GM12878 (cell line): ENCODE data around the gene SAMD3. TPM values are rescaled to one million over a fixed set of nuclear protein-coding genes. Genes with fewer than 3 reads are reported as not detected.
A peak's percentile ranks its signal among the peaks of the same experiment; 100 is the strongest.

Source experiments
- ATAC-seq: fragments of 200-7000 bp; cut with Tn5 transposase; 3 replicates; pipeline ENCODE4 v1.9.1; 2020; ENCODE audit warnings: mild to moderate bottlenecking, moderate library complexity
- BruUV-seq: library from RNA; stranded (reverse); fragments of 400-500 nt; replicated peaks from 2 replicates; lab custom pipeline; 2021; lab: Mats Ljungman, UMichigan
- CTCF ChIA-PET: fragments of 300-600 bp; sonication (Branson Sonifier 250); formaldehyde crosslinking; extraction: SDS; loops from one replicate; lab custom pipeline; 2021; ENCODE audit warnings: inconsistent platforms; lab: Yijun Ruan, JAX
- POLR2A ChIA-PET: fragments of 350-600 bp; formaldehyde crosslinking; extraction: SDS; loops from one replicate; lab custom pipeline; 2021; ENCODE audit warnings: inconsistent platforms; lab: Charles Lee
- RAD21 ChIA-PET: fragments of 300-600 bp; sonication (Branson Sonifier 250); formaldehyde crosslinking; loops from one replicate; lab custom pipeline; 2023; ENCODE audit warnings: antibody characterized with exemption; ENCODE audit not compliant: unreplicated experiment; lab: Charles Lee
- SMC1A ChIA-PET: fragments of 300-600 bp; sonication (Branson Sonifier 250); formaldehyde crosslinking; loops from one replicate; lab custom pipeline; 2023; ENCODE audit not compliant: unreplicated experiment, uncharacterized antibody; lab: Charles Lee
- DNase-seq: peaks from one replicate; pipeline ENCODE4 v3.0.0-alpha.2; 2011; ENCODE audit warnings: low read depth, low spot score
- FAIRE-seq: peaks from 3 replicates; lab custom pipeline; 2011; peaks lifted over from hg19 to GRCh38; lab: Jason Lieb, UNC
- H2AFZ ChIP-seq: 2 replicates; pipeline ENCODE4 v1.6.0; 2011; ENCODE audit warnings: low read depth, low read length, control low read depth; ENCODE audit not compliant: control insufficient read depth
- H3K27ac ChIP-seq: 2 replicates; pipeline ENCODE4 v1.5.1; 2011; ENCODE audit warnings: control low read depth; ENCODE audit not compliant: control insufficient read depth, insufficient read depth
- H3K27me3 ChIP-seq, 2 experiments: replicated peaks in 1 of 2; 2 replicates each; pipeline versions ENCODE4 v1.6.0 to v1.6.1; 2011; ENCODE audit warnings: low read length in 1 of 2; ENCODE audit not compliant: control insufficient read depth in 2 of 2, insufficient read depth in 2 of 2
- H3K36me3 ChIP-seq, 2 experiments: 2 replicates each; pipeline ENCODE4 v1.5.1; 2011; ENCODE audit warnings: low read length in 1 of 2; ENCODE audit not compliant: control insufficient read depth in 2 of 2, insufficient read depth in 2 of 2
- H3K4me1 ChIP-seq: 2 replicates; pipeline ENCODE4 v1.6.1; 2011; ENCODE audit warnings: mild to moderate bottlenecking, low read length, moderate library complexity, mixed read lengths; ENCODE audit not compliant: control insufficient read depth, insufficient read depth
- H3K4me2 ChIP-seq: 2 replicates; pipeline ENCODE4 v1.6.0; 2011; ENCODE audit warnings: control low read depth; ENCODE audit not compliant: control insufficient read depth, insufficient read depth
- H3K4me3 ChIP-seq: fragments of 200-600 bp; sonication (generic); 2 replicates; pipeline ENCODE4 v1.5.1; 2016
- H3K79me2 ChIP-seq: 2 replicates; pipeline ENCODE4 v1.6.0; 2011; ENCODE audit warnings: low read length; ENCODE audit not compliant: control insufficient read depth, insufficient read depth
- H3K9ac ChIP-seq: 2 replicates; pipeline ENCODE4 v1.8.0; 2011; ENCODE audit warnings: low read length, control low read depth, mixed read lengths; ENCODE audit not compliant: control insufficient read depth, insufficient read depth
- H3K9me3 ChIP-seq: replicated peaks from 3 replicates; pipeline ENCODE4 v1.5.1; 2011; ENCODE audit warnings: mild to moderate bottlenecking, low read length; ENCODE audit not compliant: control insufficient read depth, insufficient read depth
- H4K20me1 ChIP-seq: 2 replicates; pipeline ENCODE4 v1.6.0; 2011; ENCODE audit not compliant: control insufficient read depth, insufficient read depth
- BHLHE40 ChIP-seq, 2 experiments: fragments of 450-650 bp in 1 of 2; IDR thresholded peaks; 2 replicates each; pipeline ENCODE4 v1.6.1; 2011 to 2017; ENCODE audit warnings: low read depth in 2 of 2, borderline replicate concordance in 1 of 2, improper control_type of control experiment in 1 of 2, low read length in 1 of 2, mild to moderate bottlenecking in 1 of 2
- SPI1 ChIP-seq: IDR thresholded peaks from 2 replicates; pipeline ENCODE4 v1.6.1; 2011; ENCODE audit warnings: low read depth, mild to moderate bottlenecking, low read length, moderate library complexity, borderline replicate concordance; ENCODE audit not compliant: insufficient read depth
- ZZZ3 ChIP-seq: IDR thresholded peaks from 2 replicates; pipeline ENCODE4 v1.6.1; 2011; ENCODE audit warnings: low read depth; ENCODE audit not compliant: control insufficient read depth, insufficient read length
- WGBS: methylation state at CpG from one replicate; pipeline ENCODE4 v1.1.6; 2016; ENCODE audit warnings: low lambda C conversion rate; ENCODE audit not compliant: insufficient replicate concordance, insufficient coverage; ENCODE audit errors: missing lambda C conversion rate; 5-methylcytosine and 5-hydroxymethylcytosine counted together
- in situ Hi-C: fragments of 300-500 bp; cut with MboI; formaldehyde crosslinking; loops from 9 replicates; pipeline ENCODE4 v1.14.3; 2018; ENCODE audit warnings: mixed read lengths
- intact Hi-C: fragments of 100-400 bp; cut with micrococcal nuclease; formaldehyde crosslinking; loops from one replicate; pipeline ENCODE4 v1.14.2; 2022; ENCODE audit not compliant: unreplicated experiment
- polyA plus RNA-seq, 11 experiments: library from polyadenylated mRNA; depleted of rRNA in 4 of 11; unstranded in 6 of 11; stranded (reverse) in 5 of 11; fragments of >200 nt; fragmentation: Nextera tagmentation in 4 of 11; fragmentation: Illumina TruSeq in 1 of 11; extraction: Ambion mirVana in 4 of 11; extraction: Trizol in 1 of 11; gene quantifications; 1 replicate in 1 of 11; 2 replicates in 10 of 11; pipeline versions ENCODE4 v1.2.1 to v1.2.3, GENCODE V29; 2011 to 2016; ENCODE audit warnings: inconsistent platforms in 2 of 11, missing spikeins in 2 of 11, low read depth in 1 of 11
- total RNA-seq, 4 experiments: library from RNA; depleted of rRNA in 3 of 4; stranded (reverse); fragments of >200 nt in 3 of 4; fragmentation: Illumina TruSeq in 1 of 4; extraction: Trizol in 1 of 4; gene quantifications; 2 replicates each; pipeline versions ENCODE4 v1.2.1 to v1.2.3, GENCODE V29; 2013 to 2021
- TF ChIP-seq, protein P1 (sequence below): fragments of 450-650 bp; IDR thresholded peaks from 2 replicates; pipeline ENCODE4 v1.6.1; 2016; ENCODE audit warnings: mild to moderate bottlenecking
- TF ChIP-seq, protein P2 (sequence below): fragments of 450-650 bp; IDR thresholded peaks from 2 replicates; pipeline ENCODE4 v1.6.1; 2016; ENCODE audit warnings: mild to moderate bottlenecking, moderate library complexity, borderline replicate concordance
- TF ChIP-seq, protein P3 (sequence below): fragments of 450-650 bp; IDR thresholded peaks from 2 replicates; pipeline ENCODE4 v1.6.1; 2017; ENCODE audit warnings: mild to moderate bottlenecking, low read depth, inconsistent platforms; ENCODE audit not compliant: poor library complexity, severe bottlenecking

The SAMD3 gene
- total and polyA plus RNA-seq, 10 of the 15 experiments (the other 5 are each of a cell fraction or from before 2014, with no cell fraction given): 0.04 to 2.3 (median 0.39) TPM; not detected in 2

DNA sequence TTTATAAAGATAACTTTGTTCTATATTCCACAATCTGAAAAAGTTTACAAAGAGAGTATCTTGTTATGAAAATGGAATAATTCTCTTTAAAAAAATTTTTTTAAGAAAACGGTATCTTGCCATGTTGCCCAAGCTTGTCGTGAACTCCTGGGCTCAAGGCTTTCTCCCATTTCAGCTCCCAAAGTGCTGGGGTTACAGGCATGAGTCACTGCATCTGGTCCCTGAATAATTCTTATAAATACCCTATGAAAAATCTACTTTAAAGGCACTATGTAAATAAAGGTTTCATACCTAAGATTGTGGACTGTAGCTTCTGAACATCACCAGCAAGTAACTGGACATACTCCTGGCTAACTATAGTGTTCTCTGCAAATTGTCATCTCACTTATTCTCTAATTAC is 60.3 kb downstream of the SAMD3 start (continued):
- TF ChIP-seq, protein P1, sequence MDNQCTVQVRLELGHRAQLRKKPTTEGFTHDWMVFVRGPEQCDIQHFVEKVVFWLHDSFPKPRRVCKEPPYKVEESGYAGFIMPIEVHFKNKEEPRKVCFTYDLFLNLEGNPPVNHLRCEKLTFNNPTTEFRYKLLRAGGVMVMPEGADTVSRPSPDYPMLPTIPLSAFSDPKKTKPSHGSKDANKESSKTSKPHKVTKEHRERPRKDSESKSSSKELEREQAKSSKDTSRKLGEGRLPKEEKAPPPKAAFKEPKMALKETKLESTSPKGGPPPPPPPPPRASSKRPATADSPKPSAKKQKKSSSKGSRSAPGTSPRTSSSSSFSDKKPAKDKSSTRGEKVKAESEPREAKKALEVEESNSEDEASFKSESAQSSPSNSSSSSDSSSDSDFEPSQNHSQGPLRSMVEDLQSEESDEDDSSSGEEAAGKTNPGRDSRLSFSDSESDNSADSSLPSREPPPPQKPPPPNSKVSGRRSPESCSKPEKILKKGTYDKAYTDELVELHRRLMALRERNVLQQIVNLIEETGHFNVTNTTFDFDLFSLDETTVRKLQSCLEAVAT: no peak
- TF ChIP-seq, protein P2, sequence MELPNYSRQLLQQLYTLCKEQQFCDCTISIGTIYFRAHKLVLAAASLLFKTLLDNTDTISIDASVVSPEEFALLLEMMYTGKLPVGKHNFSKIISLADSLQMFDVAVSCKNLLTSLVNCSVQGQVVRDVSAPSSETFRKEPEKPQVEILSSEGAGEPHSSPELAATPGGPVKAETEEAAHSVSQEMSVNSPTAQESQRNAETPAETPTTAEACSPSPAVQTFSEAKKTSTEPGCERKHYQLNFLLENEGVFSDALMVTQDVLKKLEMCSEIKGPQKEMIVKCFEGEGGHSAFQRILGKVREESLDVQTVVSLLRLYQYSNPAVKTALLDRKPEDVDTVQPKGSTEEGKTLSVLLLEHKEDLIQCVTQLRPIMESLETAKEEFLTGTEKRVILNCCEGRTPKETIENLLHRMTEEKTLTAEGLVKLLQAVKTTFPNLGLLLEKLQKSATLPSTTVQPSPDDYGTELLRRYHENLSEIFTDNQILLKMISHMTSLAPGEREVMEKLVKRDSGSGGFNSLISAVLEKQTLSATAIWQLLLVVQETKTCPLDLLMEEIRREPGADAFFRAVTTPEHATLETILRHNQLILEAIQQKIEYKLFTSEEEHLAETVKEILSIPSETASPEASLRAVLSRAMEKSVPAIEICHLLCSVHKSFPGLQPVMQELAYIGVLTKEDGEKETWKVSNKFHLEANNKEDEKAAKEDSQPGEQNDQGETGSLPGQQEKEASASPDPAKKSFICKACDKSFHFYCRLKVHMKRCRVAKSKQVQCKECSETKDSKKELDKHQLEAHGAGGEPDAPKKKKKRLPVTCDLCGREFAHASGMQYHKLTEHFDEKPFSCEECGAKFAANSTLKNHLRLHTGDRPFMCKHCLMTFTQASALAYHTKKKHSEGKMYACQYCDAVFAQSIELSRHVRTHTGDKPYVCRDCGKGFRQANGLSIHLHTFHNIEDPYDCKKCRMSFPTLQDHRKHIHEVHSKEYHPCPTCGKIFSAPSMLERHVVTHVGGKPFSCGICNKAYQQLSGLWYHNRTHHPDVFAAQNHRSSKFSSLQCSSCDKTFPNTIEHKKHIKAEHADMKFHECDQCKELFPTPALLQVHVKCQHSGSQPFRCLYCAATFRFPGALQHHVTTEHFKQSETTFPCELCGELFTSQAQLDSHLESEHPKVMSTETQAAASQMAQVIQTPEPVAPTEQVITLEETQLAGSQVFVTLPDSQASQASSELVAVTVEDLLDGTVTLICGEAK: no peak
- TF ChIP-seq, all 136 proteins: peak for 0

DNA sequence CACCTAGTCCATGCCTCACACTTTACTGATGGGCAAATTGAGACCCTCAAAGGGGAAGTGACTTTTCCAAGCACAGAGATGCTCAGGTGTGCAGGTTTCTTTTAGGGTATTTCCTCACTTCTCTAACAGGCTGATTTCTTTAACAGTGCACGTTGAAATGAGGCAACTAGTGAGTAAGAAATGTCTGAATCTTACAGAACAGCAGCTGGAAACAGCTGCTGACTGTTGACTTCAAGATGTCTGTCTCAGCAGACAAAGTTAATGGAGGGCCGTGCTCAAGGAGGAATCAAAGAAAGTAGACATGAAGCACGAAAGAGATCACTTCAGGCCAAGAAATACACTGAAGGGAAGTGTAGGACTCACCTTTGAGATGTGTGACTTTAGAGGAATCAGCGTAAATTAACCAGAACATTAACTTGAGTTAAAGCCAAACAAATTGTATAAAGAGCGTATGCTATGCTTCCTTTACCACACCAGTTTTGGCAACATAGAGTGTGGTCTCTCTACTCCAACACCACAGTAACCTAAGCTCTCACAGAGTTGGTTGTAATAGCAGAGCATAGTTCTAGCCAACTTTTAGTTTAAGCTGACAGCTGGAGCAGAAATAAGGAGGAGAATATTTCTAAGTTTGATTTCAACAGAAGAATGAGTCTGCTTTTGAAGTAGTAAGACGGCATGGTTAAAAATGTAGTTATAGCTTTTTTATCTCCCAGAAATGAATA is 60.9 kb downstream of the SAMD3 start:
- no peak overlapping the region for H3K9ac ChIP-seq
- H3K4me1 ChIP-seq: no peaks in the 10 kb centered on the region
- WGBS: 53% methylated on average over 6 of the region's 6 CpGs
- H3K36me3 ChIP-seq: no peaks in the 10 kb centered on the region
- BruUV-seq: no TSS peak
- in situ Hi-C loops (no loop called here), intact Hi-C loops (no loop called here)
- FAIRE-seq (peak; percentile 44), DNase-seq (no peak), ATAC-seq (peak; percentile 21; the same call in 2 of the 3 replicates)
- POLR2A ChIA-PET: no interaction called here
- H3K27me3 ChIP-seq: no peaks in the 10 kb centered on the region; a peak in 1 of 4 replicates
- H3K27ac ChIP-seq: no peak overlapping the region
- RAD21 ChIA-PET: no interaction called here
- SMC1A ChIA-PET: interaction anchor here (0.7 to 1.5 kb wide), 4 partner anchors 14 to 536 kb away, joined by 3 read pairs; no protein-coding TSS in a partner anchor
- no peaks in the 10 kb centered on the region for H3K79me2 ChIP-seq
- no peaks in the 10 kb centered on the region; the same call in 2 of the 3 replicates for H3K9me3 ChIP-seq
- no peak overlapping the region; the same call in 1 of the 2 replicates for H2AFZ ChIP-seq
- no peaks in the 10 kb centered on the region for H4K20me1 ChIP-seq
- no peak for TF ChIP-seq BHLHE40 (IDR thresholded peaks at IDR 0.05; ENCODE audit: borderline replicate concordance in 1 of 2, low read depth in 2 of 2, low read length in 1 of 2)
- TF ChIP-seq ZZZ3: no peak
- no peak for TF ChIP-seq SPI1
- TF ChIP-seq, protein P3, sequence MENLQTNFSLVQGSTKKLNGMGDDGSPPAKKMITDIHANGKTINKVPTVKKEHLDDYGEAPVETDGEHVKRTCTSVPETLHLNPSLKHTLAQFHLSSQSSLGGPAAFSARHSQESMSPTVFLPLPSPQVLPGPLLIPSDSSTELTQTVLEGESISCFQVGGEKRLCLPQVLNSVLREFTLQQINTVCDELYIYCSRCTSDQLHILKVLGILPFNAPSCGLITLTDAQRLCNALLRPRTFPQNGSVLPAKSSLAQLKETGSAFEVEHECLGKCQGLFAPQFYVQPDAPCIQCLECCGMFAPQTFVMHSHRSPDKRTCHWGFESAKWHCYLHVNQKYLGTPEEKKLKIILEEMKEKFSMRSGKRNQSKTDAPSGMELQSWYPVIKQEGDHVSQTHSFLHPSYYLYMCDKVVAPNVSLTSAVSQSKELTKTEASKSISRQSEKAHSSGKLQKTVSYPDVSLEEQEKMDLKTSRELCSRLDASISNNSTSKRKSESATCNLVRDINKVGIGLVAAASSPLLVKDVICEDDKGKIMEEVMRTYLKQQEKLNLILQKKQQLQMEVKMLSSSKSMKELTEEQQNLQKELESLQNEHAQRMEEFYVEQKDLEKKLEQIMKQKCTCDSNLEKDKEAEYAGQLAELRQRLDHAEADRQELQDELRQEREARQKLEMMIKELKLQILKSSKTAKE: no peak
- CTCF ChIA-PET: interaction anchor here (1.3 to 2.5 kb wide), 2 partner anchors 12 to 26 kb away, joined by 4 to 10 read pairs; no protein-coding TSS in a partner anchor
- H3K4me2 ChIP-seq: no peak overlapping the region
- H3K4me3 ChIP-seq: no peak overlapping the region
